Lower leg skin (tissue), 4 donors: ENCODE measurements around the gene SLX4IP. TPM values are rescaled to one million over a fixed set of nuclear protein-coding genes. Genes with fewer than 3 reads are reported as not detected.

ENCODE experiments used
- DNase-seq, 2 donors: peaks; one replicate each; pipeline ENCODE4 v3.0.0-alpha.2; 2019; ENCODE audit warnings: low spot score in 2 of 2
- H3K4me3 ChIP-seq: fragments of 200-600 bp; sonication (generic); 2 replicates; pipeline ENCODE4 v1.5.1; 2017; ENCODE audit warnings: mild to moderate bottlenecking, low read depth; ENCODE audit not compliant: poor library complexity, severe bottlenecking
- POLR2A ChIP-seq, 2 donors: fragments of 450-650 bp; IDR thresholded peaks; one replicate each; pipeline ENCODE4 v1.6.1; 2016 to 2017; ENCODE audit warnings: antibody characterized with exemption in 2 of 2, mild to moderate bottlenecking in 1 of 2, moderate library complexity in 1 of 2
- WGBS, 2 donors: methylation state at CpG; one replicate each; pipeline ENCODE4 v1.1.5; 2018; 5-methylcytosine and 5-hydroxymethylcytosine counted together
- intact Hi-C: fragments of 100-400 bp; cut with DNase I; formaldehyde crosslinking; loops from one replicate; pipeline ENCODE4 v1.15.0; 2023; ENCODE audit warnings: low total_unique reads
- total RNA-seq, 4 donors: library from RNA; depleted of rRNA; stranded (reverse); fragments of >200 nt; gene quantifications; one replicate each; pipeline ENCODE4 v1.1.0, GENCODE V29; 2016
- TF ChIP-seq, protein P1 (sequence below), 3 donors: fragments of 450-650 bp; IDR thresholded peaks; one replicate each; pipeline ENCODE4 v1.5.1; 2016; ENCODE audit warnings: antibody characterized with exemption in 3 of 3, mild to moderate bottlenecking in 3 of 3, moderate library complexity in 2 of 3

Gene SLX4IP
- total RNA-seq, 4 donors from 2014 or later: 3.0 to 4.0 (median 3.7) TPM

- 49 to 59% methylated on average over 7 of the region's 7 CpGs for WGBS, 2 donors
- intact Hi-C loops: loop anchor here (10.0 kb wide), 3 partner anchors 114 to 876 kb away; no protein-coding TSS in a partner anchor
- H3K4me3 ChIP-seq: no peak overlapping the region
Observed at GRCh38 chr20:10668677-10669368, 233.7 kb downstream of the SLX4IP start.

DNA sequence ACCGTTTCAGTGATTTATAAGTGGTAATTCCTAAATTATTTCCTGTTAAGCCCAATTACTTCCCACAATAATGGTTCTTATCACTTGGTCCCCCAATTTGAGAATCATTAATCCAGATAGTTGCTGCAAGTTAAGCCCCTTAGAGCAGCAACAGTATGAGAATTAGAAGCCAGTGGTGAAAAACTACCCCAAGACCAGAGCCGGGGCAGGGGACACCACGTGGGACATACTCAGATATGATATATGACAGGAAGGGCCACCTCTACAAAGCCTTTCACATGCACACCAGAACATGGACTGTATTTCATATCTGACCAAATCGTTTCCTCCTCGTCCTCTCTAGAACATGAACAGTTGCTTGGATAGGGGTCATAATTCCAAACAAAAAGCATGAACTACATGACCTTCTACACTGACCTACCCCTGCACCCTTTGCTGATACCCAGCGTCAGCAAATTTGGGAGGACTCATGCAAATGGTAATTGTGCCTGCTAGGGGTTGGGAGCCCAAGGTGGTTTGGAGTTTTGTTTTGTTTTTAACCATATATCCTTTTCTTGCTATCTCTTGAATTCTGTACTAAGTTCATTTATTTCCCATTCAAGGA is 234.8 kb downstream of the SLX4IP start:
- TF ChIP-seq, protein P1, sequence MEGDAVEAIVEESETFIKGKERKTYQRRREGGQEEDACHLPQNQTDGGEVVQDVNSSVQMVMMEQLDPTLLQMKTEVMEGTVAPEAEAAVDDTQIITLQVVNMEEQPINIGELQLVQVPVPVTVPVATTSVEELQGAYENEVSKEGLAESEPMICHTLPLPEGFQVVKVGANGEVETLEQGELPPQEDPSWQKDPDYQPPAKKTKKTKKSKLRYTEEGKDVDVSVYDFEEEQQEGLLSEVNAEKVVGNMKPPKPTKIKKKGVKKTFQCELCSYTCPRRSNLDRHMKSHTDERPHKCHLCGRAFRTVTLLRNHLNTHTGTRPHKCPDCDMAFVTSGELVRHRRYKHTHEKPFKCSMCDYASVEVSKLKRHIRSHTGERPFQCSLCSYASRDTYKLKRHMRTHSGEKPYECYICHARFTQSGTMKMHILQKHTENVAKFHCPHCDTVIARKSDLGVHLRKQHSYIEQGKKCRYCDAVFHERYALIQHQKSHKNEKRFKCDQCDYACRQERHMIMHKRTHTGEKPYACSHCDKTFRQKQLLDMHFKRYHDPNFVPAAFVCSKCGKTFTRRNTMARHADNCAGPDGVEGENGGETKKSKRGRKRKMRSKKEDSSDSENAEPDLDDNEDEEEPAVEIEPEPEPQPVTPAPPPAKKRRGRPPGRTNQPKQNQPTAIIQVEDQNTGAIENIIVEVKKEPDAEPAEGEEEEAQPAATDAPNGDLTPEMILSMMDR (IDR thresholded peaks at IDR 0.05): no peak
- TF ChIP-seq POLR2A (IDR thresholded peaks at IDR 0.05): no peak
- no peak overlapping the region for H3K4me3 ChIP-seq
- intact Hi-C loops: loop anchor here (10.0 kb wide), 4 partner anchors 115 to 875 kb away; no protein-coding TSS in a partner anchor
- DNase-seq: peak in 1 of 2 donors; percentile 52
- WGBS, 2 donors: 33 to 40% methylated on average over 6 of the region's 6 CpGs

More at GRCh38 chr20:10668677-10669368, 233.7 kb downstream of the SLX4IP start:
- TF ChIP-seq, protein P1 (IDR thresholded peaks at IDR 0.05): no peak
- TF ChIP-seq POLR2A (IDR thresholded peaks at IDR 0.05): no peak
- DNase-seq: no peak

DNA sequence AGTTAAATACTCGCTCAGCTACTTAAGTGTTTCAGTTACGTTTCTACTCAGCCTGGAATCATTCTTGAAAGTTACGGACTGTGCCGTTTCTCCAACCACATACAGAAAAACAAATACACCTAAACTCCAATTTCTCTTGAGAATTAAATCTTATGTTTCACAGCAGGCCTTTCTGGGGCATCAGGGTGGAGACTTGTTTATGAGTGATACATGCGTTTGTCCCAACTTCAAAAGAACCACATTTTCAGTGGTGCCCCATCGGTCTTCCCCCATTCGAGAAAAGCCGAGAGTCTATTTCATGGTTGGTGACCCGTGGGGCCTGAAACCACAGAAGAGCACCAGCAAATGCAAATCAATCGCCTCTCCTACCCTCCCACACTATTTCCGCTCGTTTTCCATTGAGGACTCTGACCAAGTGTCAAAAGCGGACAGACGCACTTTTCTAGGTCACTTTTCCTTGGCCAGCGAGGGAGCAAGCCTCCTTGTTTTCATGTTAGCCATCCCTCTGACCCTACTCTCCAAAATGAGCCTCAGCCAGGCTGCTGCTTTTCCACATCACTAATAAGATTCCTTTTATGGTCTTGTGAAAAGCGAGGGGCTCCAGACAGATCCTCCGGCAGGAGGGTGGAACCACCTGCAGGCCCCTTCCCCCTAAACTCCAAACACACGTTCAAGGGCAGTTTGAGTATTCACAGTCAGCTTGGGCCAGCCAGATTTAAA is 235.6 kb downstream of the SLX4IP start:
- no peak for TF ChIP-seq POLR2A (IDR thresholded peaks at IDR 0.05)
- 28 to 36% methylated on average over 18 of the region's 18 CpGs for WGBS, 2 donors

DNA sequence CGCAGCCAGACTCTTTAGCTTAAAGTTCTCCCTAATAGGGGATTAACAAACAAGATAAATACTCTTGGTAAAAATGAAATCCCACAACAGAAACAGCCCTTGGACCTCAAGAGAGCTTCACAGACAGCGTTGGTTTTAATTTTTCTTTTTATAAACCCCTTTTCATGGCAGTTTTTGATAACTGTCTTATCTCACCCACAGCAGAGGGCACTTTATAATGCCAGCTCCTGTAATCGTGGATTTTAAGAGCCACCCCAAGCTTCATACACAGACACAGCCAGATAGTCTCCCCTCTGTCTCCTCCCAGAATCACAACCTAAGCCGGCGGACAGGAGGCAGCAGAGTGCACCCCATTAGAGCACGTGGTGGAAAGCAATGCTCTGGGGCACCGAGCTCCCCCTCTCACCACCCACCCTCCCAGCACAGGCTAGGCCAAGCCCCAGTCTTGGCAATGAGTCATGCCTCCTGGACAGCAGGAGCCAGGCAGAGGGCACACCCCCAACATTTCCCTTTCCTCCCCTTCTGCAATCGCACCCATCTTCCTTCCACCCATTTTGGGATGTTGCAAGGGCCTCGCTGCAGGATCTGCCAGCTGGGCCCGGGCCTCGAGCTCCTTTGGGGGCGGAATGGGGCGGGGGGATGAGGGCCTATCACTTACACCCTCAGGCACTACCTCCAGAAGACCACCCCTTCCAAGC is 236.3 kb downstream of the SLX4IP start:
- intact Hi-C loops: loop anchor here (10.0 kb wide), 1 partner anchor 603 kb away; no protein-coding TSS in a partner anchor
- H3K4me3 ChIP-seq: peak overlapping the region; percentile 78
- TF ChIP-seq, protein P1 (IDR thresholded peaks at IDR 0.05): peak in 1 of 3 donors; percentile 20
- no peak for TF ChIP-seq POLR2A (IDR thresholded peaks at IDR 0.05)
- DNase-seq: peak in 1 of 2 donors; percentile 89
- 2% methylated on average over 13 of the region's 13 CpGs for WGBS, 2 donors

More for the DNA sequence above, 235.6 kb downstream of the SLX4IP start:
- DNase-seq: no peak
- intact Hi-C loops: loop anchor here (10.0 kb wide), 1 partner anchor 604 kb away; no protein-coding TSS in a partner anchor
- peak overlapping the region; percentile 78 for H3K4me3 ChIP-seq

GRCh38 chr20:10671919-10672623 is 237.0 kb downstream of the SLX4IP start:
- TF ChIP-seq, protein P1 (IDR thresholded peaks at IDR 0.05): no peak
- no peak for TF ChIP-seq POLR2A (IDR thresholded peaks at IDR 0.05)
- intact Hi-C loops: loop anchor here (10.0 kb wide), 1 partner anchor 603 kb away; no protein-coding TSS in a partner anchor

More at GRCh38 chr20:10671919-10672623, 237.0 kb downstream of the SLX4IP start:
- peak in 1 of 2 donors; percentile 96 for DNase-seq
- 0 to 6% methylated on average over 24 to 39 of the region's 42 CpGs for WGBS, 2 donors
- H3K4me3 ChIP-seq: peak overlapping the region; percentile 78
